ENCODE results near the gene STAG3.

Gene STAG3

DNA sequence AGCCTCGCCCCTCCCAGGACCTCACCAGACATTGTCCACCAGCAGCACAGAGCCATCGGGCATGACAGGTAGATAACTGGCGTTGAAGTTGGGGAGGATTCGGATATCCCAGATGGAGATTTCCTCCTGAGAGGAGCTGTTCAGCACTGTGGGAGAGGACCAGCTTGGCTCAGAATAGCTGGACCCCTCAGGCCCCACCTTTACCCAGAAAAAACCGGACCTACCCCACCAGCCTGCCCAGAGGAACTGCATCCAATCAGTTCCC is 20.7 kb upstream of the STAG3 start:
- Histone ChIP-seq H3K4me1 (ENCODE audit: insufficient read depth, low read length, poor library complexity, severe bottlenecking) (peaks cover 25% of the 10 kb centered on the region), H4K20me1 (ENCODE audit: insufficient read depth, low read length, poor library complexity, severe bottlenecking) (peaks cover 12% of the 10 kb centered on the region), H3K27me3 (ENCODE audit: insufficient read depth, low read length, poor library complexity, severe bottlenecking) (no peaks in the 10 kb centered on the region), H3K9me3 (ENCODE audit: insufficient read depth, low read depth, low read length) (no peaks in the 10 kb centered on the region), H3K4me2 (ENCODE audit: low read depth, low read length, poor library complexity, severe bottlenecking) (peak overlapping the region; percentile 92), H3K79me2 (ENCODE audit: insufficient read depth, low read length) (peaks cover 26% of the 10 kb centered on the region), H2AFZ (ENCODE audit: low read length) (no peak overlapping the region), H3K4me3 (ENCODE audit: low read length, poor library complexity, severe bottlenecking) (peak overlapping the region; percentile 90), H3K36me3 (ENCODE audit: insufficient read depth, low read length) (peaks cover 9% of the 10 kb centered on the region; the same call in 1 of the 2 replicates), H3K9me2 (replicated peaks; ENCODE audit: low read depth, low read length) (no peaks in the 10 kb centered on the region), H3F3A (ENCODE audit: low read depth) (peaks cover 3% of the 10 kb centered on the region; the same call in 1 of the 2 replicates), H3K9ac (ENCODE audit: low read depth, low read length, poor library complexity, severe bottlenecking) (peak overlapping the region; percentile 86)
- TF ChIP-seq CTCF (conservative IDR thresholded peaks at IDR 0.05; ENCODE audit: low read length), result no peak
- TF ChIP-seq EZH2phosphoT487 (IDR thresholded peaks at IDR 0.05; ENCODE audit: borderline replicate concordance), result no peak

DNA sequence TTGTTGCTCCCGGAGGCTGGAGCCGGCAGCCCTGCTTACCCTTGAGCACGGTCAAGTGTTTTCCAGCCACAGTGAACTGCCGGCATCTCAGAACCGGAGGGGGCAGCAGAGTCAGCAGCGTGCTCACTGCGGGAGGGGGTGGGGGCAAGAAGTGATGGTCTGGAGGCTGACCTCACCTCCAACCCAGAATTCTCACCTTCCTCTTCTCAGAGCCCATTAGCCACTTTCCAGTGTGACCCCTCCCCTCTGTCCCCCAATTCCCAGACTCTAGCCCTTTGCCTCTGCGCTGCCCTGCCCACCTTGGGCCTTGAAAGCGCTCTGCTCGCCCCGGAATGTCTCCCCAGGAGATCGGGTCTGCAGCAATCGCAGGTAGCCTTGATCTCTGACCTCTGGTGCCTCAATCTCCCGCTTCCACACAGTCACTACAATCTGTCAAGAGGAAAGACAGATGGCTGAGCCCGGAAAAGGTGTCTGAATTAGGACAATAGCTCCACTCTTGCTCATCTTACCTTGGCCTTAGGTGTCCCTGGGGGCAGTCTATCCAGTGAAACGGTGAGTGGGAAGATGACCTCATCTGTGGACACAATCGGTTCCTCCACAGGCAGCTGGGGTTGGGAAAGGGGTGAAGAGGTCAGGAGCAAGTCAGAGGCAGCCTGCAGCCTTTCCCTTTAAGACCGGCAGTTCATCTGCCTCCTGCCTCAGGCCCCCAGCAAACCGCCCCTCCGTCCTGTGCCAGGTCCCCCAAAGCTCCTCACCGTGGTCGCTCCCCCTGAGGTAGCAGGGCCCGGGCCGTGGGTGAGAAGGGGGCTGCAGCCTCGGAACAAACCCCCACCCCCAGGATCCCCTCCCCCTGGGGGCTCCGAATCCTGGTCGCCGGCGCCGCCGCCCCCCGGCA is 20.1 kb upstream of the STAG3 start:
- Histone ChIP-seq H3K36me3 (ENCODE audit: insufficient read depth, low read length) (peaks cover 9% of the 10 kb centered on the region; the same call in 1 of the 2 replicates), H3K9ac (ENCODE audit: low read depth, low read length, poor library complexity, severe bottlenecking) (peak overlapping the region; percentile 86), H3K9me2 (replicated peaks; ENCODE audit: low read depth, low read length) (no peaks in the 10 kb centered on the region), H3K4me2 (ENCODE audit: low read depth, low read length, poor library complexity, severe bottlenecking) (peak overlapping the region; percentile 92), H3K27me3 (ENCODE audit: insufficient read depth, low read length, poor library complexity, severe bottlenecking) (no peaks in the 10 kb centered on the region), H3K79me2 (ENCODE audit: insufficient read depth, low read length) (peaks cover 24% of the 10 kb centered on the region), H3K9me3 (ENCODE audit: insufficient read depth, low read depth, low read length) (no peaks in the 10 kb centered on the region), H3F3A (ENCODE audit: low read depth) (peaks cover 3% of the 10 kb centered on the region; the same call in 1 of the 2 replicates), H4K20me1 (ENCODE audit: insufficient read depth, low read length, poor library complexity, severe bottlenecking) (peaks cover 12% of the 10 kb centered on the region), H3K4me3 (ENCODE audit: low read length, poor library complexity, severe bottlenecking) (peak overlapping the region; percentile 90), H2AFZ (ENCODE audit: low read length) (no peak overlapping the region), H3K4me1 (ENCODE audit: insufficient read depth, low read length, poor library complexity, severe bottlenecking) (peaks cover 20% of the 10 kb centered on the region)
- TF ChIP-seq CTCF (conservative IDR thresholded peaks at IDR 0.05; ENCODE audit: low read length) (no peak), EZH2phosphoT487 (IDR thresholded peaks at IDR 0.05; ENCODE audit: borderline replicate concordance) (no peak)

DNA sequence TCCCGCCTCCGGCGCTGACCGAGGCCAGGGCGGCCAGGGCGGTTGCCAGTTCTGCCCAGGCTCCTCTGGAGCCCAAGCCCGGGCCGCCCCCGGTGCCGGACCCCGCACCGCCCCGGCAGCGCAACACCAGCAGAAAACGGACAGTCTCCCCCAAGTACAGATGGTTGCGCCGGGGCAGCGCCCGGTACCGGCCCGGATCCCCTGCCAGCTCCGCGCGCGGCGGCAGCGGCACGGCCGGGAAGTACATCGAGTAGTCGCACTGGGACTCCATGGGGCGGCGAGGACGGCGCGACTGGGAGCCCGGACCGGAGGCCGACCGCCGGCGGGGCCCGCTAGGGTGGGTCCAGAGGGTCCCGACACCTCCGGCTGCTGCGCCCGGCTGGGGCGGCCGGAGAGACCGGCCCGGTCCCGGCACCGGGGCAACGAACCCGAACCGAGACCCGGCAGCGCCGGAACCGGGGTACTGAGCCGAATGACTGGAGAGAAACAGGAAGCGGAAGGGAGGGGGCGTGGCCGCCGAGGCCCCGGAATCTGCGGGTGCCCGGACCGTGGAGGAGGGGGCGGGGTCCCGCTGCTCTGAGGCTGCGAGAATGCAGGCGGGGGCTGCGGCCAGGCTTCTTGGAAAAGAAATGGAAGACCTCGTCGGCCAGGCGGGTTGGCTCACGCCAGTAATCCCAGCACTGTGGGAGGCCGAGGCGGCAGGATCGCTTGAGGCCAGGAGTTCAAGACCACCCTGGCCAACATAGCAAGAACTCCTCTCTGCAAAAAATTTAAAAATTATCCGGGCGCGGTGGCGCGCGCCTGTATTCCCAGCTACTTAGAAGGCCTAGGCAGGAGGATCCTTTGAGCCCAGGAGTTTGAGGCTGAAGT is 19.3 kb upstream of the STAG3 start, which contains the start of gene TRAPPC14:
TSS of gene TRAPPC14 (minus strand) at position 495 of the 870 bp plus-strand sequence. CDS start at position 271, 224 bp downstream.
- Histone ChIP-seq H3K9ac (ENCODE audit: low read depth, low read length, poor library complexity, severe bottlenecking) (peak within 1 kb of the TSS; percentile 86), H3F3A (ENCODE audit: low read depth) (peaks cover 3% of the 10 kb centered on the region; the same call in 1 of the 2 replicates), H3K4me3 (ENCODE audit: low read length, poor library complexity, severe bottlenecking) (peak within 1 kb of the TSS; percentile 90), H3K9me2 (replicated peaks; ENCODE audit: low read depth, low read length) (no peaks in the 10 kb centered on the region), H4K20me1 (ENCODE audit: insufficient read depth, low read length, poor library complexity, severe bottlenecking) (peaks cover 12% of the 10 kb centered on the region), H3K79me2 (ENCODE audit: insufficient read depth, low read length) (peaks cover 24% of the 10 kb centered on the region), H3K27me3 (ENCODE audit: insufficient read depth, low read length, poor library complexity, severe bottlenecking) (no peaks in the 10 kb centered on the region), H3K4me2 (ENCODE audit: low read depth, low read length, poor library complexity, severe bottlenecking) (peak within 1 kb of the TSS; percentile 92), H3K4me1 (ENCODE audit: insufficient read depth, low read length, poor library complexity, severe bottlenecking) (peaks cover 19% of the 10 kb centered on the region), H2AFZ (ENCODE audit: low read length) (peak within 1 kb of the TSS; percentile 93), H3K9me3 (ENCODE audit: insufficient read depth, low read depth, low read length) (no peaks in the 10 kb centered on the region), H3K36me3 (ENCODE audit: insufficient read depth, low read length) (peaks cover 8% of the 10 kb centered on the region; the same call in 1 of the 2 replicates)
- no peak for TF ChIP-seq EZH2phosphoT487 (IDR thresholded peaks at IDR 0.05; ENCODE audit: borderline replicate concordance)
- TF ChIP-seq CTCF (conservative IDR thresholded peaks at IDR 0.05; ENCODE audit: low read length), result no peak
